Liver (tissue), 9 donors: ENCODE results near the gene DNM3. TPM values are rescaled to one million over a fixed set of nuclear protein-coding genes. Genes with fewer than 3 reads are reported as not detected.

Source experiments
- DNase-seq: peaks from one replicate; pipeline ENCODE4 v3.0.0-alpha.2; 2017; ENCODE audit warnings: low spot score
- H3K27ac ChIP-seq, 2 donors: one replicate each; pipeline ENCODE4 v1.7.0; 2013; ENCODE audit warnings: inconsistent platforms in 2 of 2, low read length in 2 of 2, control low read depth in 1 of 2, low read depth in 1 of 2, mild to moderate bottlenecking in 1 of 2
- H3K27me3 ChIP-seq, 4 donors: one replicate each; pipeline versions ENCODE4 v1.6.1 to v1.7.0; 2013; ENCODE audit warnings: low read length in 3 of 4, inconsistent platforms in 1 of 4, mild to moderate bottlenecking in 1 of 4, moderate library complexity in 1 of 4; ENCODE audit not compliant: control insufficient read depth in 4 of 4, insufficient read depth in 4 of 4
- H3K36me3 ChIP-seq, 4 donors: one replicate each; pipeline versions ENCODE4 v1.6.1 to v1.7.0; 2013; ENCODE audit warnings: low read length in 3 of 4, mild to moderate bottlenecking in 3 of 4, low read depth in 1 of 4, moderate library complexity in 1 of 4; ENCODE audit not compliant: control insufficient read depth in 4 of 4, insufficient read depth in 3 of 4
- H3K4me1 ChIP-seq, 4 donors: one replicate each; pipeline versions ENCODE4 v1.6.1 to v1.7.0; 2013; ENCODE audit warnings: low read length in 3 of 4, mild to moderate bottlenecking in 3 of 4, moderate library complexity in 1 of 4; ENCODE audit not compliant: control insufficient read depth in 4 of 4, insufficient read depth in 4 of 4
- H3K4me3 ChIP-seq, 3 donors: one replicate each; pipeline versions ENCODE4 v1.6.1 to v1.7.0; 2013; ENCODE audit warnings: low read length in 3 of 3, control low read depth in 1 of 3, low read depth in 1 of 3, mild to moderate bottlenecking in 1 of 3
- H3K9ac ChIP-seq, 2 donors: one replicate each; pipeline ENCODE4 v1.7.0; 2013; ENCODE audit warnings: low read length in 2 of 2, mild to moderate bottlenecking in 2 of 2, moderate library complexity in 2 of 2, control low read depth in 1 of 2, low read depth in 1 of 2
- H3K9me3 ChIP-seq, 4 donors: one replicate each; pipeline versions ENCODE4 v1.6.1 to v1.7.0; 2013; ENCODE audit warnings: low read length in 3 of 4; ENCODE audit not compliant: control insufficient read depth in 4 of 4
- ATF3 ChIP-seq: IDR thresholded peaks from 2 replicates; pipeline ENCODE4 v1.6.1; 2016; ENCODE audit warnings: antibody characterized with exemption
- CTCF ChIP-seq: fragments of 150-350 bp; IDR thresholded peaks from 2 replicates; pipeline ENCODE4 v1.5.1; 2017; ENCODE audit warnings: improper control_type of control experiment, low read depth, low read length; ENCODE audit not compliant: missing input control
- EGR1 ChIP-seq, 2 donors: IDR thresholded peaks; 2 replicates each; pipeline ENCODE4 v1.6.1; 2016 to 2018; ENCODE audit warnings: antibody characterized with exemption in 2 of 2, low read depth in 2 of 2
- FOXA1 ChIP-seq: IDR thresholded peaks from 2 replicates; pipeline ENCODE4 v1.6.1; 2016; ENCODE audit warnings: antibody characterized with exemption
- FOXA2 ChIP-seq: IDR thresholded peaks from 2 replicates; pipeline ENCODE4 v1.6.1; 2016; ENCODE audit warnings: antibody characterized with exemption
- HNF4A ChIP-seq, 2 donors: conservative IDR thresholded peaks; 2 replicates each; pipeline ENCODE4 v1.6.1; 2016; ENCODE audit warnings: antibody characterized with exemption in 2 of 2, mild to moderate bottlenecking in 2 of 2
- HNF4G ChIP-seq: IDR thresholded peaks from 2 replicates; pipeline ENCODE4 v1.6.1; 2016; ENCODE audit warnings: antibody characterized with exemption
- JUND ChIP-seq, 2 donors: IDR thresholded peaks; 2 replicates each; pipeline ENCODE4 v1.6.1; 2016; ENCODE audit warnings: antibody characterized with exemption in 2 of 2
- MAX ChIP-seq: IDR thresholded peaks from 2 replicates; pipeline ENCODE4 v1.6.1; 2016; ENCODE audit warnings: antibody characterized with exemption
- NR2F2 ChIP-seq: IDR thresholded peaks from 2 replicates; pipeline ENCODE4 v1.6.1; 2016; ENCODE audit warnings: antibody characterized with exemption
- RAD21 ChIP-seq, 2 donors: IDR thresholded peaks; 2 replicates each; pipeline ENCODE4 v1.6.1; 2016; ENCODE audit warnings: antibody characterized with exemption in 2 of 2, mild to moderate bottlenecking in 2 of 2
- REST ChIP-seq: IDR thresholded peaks from 2 replicates; pipeline ENCODE4 v1.6.1; 2016; ENCODE audit warnings: antibody characterized with exemption, mild to moderate bottlenecking
- RXRA ChIP-seq, 2 donors: IDR thresholded peaks; 2 replicates each; pipeline ENCODE4 v1.6.1; 2017 to 2018; ENCODE audit warnings: antibody characterized with exemption in 2 of 2, mild to moderate bottlenecking in 1 of 2
- SP1 ChIP-seq: IDR thresholded peaks from 2 replicates; pipeline ENCODE4 v1.6.1; 2018; ENCODE audit warnings: antibody characterized with exemption, mild to moderate bottlenecking
- TAF1 ChIP-seq: conservative IDR thresholded peaks from 2 replicates; pipeline ENCODE4 v1.6.1; 2016; ENCODE audit warnings: antibody characterized with exemption, mild to moderate bottlenecking
- YY1 ChIP-seq: IDR thresholded peaks from 2 replicates; pipeline ENCODE4 v1.6.1; 2016; ENCODE audit warnings: antibody characterized with exemption, mild to moderate bottlenecking
- ZBTB33 ChIP-seq: IDR thresholded peaks from 2 replicates; pipeline ENCODE4 v1.6.1; 2016; ENCODE audit warnings: antibody characterized with exemption
- WGBS: extraction: QIAGEN DNeasy Blood & Tissue Kit; methylation state at CpG from one replicate; pipeline ENCODE4 v1.1.7; 2013; 5-methylcytosine and 5-hydroxymethylcytosine counted together
- polyA plus RNA-seq, 2 donors: library from polyadenylated mRNA; stranded (reverse) in 1 of 2; unstranded in 1 of 2; fragments of 200-250 nt in 1 of 2; fragments of >200 nt in 1 of 2; fragmentation: Nextera tagmentation in 1 of 2; extraction: Ambion mirVana in 1 of 2; gene quantifications; one replicate each; pipeline versions ENCODE4 v1.2.1 to v1.2.3, GENCODE V29; 2013 to 2015
- total RNA-seq, 2 donors: library from RNA; depleted of rRNA; stranded (reverse); fragments of >200 nt; gene quantifications; one replicate each; pipeline ENCODE4 v1.2.3, GENCODE V29; 2014
- donor health status: healthy.
- donor health status: healthy.
- donor health status: healthy.
- donor health status: healthy.
- donor health status: healthy.

DNM3 gene
- total and polyA plus RNA-seq, 4 donors, result 0.08 to 3.2 (median 1.0) TPM

- Histone ChIP-seq H3K4me1 (no peaks in the 10 kb centered on the region), H3K9me3 (no peaks in the 10 kb centered on the region), H3K4me3 (no peak overlapping the region), H3K36me3 (no peaks in the 10 kb centered on the region), H3K9ac (no peak overlapping the region), H3K27me3 (no peaks in the 10 kb centered on the region), H3K27ac (no peak overlapping the region)
- WGBS, result 78% methylated on average over 4 of the region's 4 CpGs
- no peak for TF ChIP-seq RAD21 (IDR thresholded peaks at IDR 0.05)
- TF ChIP-seq ZBTB33, result no peak
- TF ChIP-seq NR2F2, result no peak
- TF ChIP-seq ATF3, result no peak
- TF ChIP-seq RXRA (IDR thresholded peaks at IDR 0.05), result no peak
- no peak for TF ChIP-seq HNF4G
- no peak for TF ChIP-seq HNF4A (conservative IDR thresholded peaks at IDR 0.05)
- TF ChIP-seq MAX, result no peak
- no peak for TF ChIP-seq FOXA1
- TF ChIP-seq EGR1 (IDR thresholded peaks at IDR 0.05; ENCODE audit: low read depth in 2 of 2), result no peak
- TF ChIP-seq FOXA2, result no peak
- no peak for TF ChIP-seq JUND (IDR thresholded peaks at IDR 0.05)
- TF ChIP-seq CTCF, result no peak
- no peak for TF ChIP-seq SP1
- no peak for TF ChIP-seq REST
- no peak for TF ChIP-seq YY1
- no peak for TF ChIP-seq TAF1
- DNase-seq, result no peak
Observed at GRCh38 chr1:171883849-171884248, 42.6 kb downstream of the DNM3 start.

GRCh38 chr1:171884475-171884874, 43.2 kb downstream of the DNM3 start:
- TF ChIP-seq JUND (IDR thresholded peaks at IDR 0.05) (no peak), RXRA (IDR thresholded peaks at IDR 0.05) (no peak), RAD21 (IDR thresholded peaks at IDR 0.05) (no peak), HNF4G (no peak), CTCF (no peak), ZBTB33 (no peak), MAX (no peak), SP1 (no peak), HNF4A (conservative IDR thresholded peaks at IDR 0.05) (no peak), TAF1 (no peak), ATF3 (no peak), EGR1 (IDR thresholded peaks at IDR 0.05; ENCODE audit: low read depth in 2 of 2) (no peak), FOXA1 (no peak)
- H3K9me3 ChIP-seq, result no peaks in the 10 kb centered on the region
- H3K4me3 ChIP-seq, result no peak overlapping the region
- H3K27me3 ChIP-seq, result no peaks in the 10 kb centered on the region
- no peak overlapping the region for H3K27ac ChIP-seq
- H3K36me3 ChIP-seq, result no peaks in the 10 kb centered on the region
- DNase-seq, result no peak
- WGBS, result 75% methylated on average over 1 of the region's 1 CpG
- H3K9ac ChIP-seq, result no peak overlapping the region
- no peaks in the 10 kb centered on the region for H3K4me1 ChIP-seq
